K562 (cell line): ENCODE measurements around the gene RET. TPM values are rescaled to one million over a fixed set of nuclear protein-coding genes. Genes with fewer than 3 reads are reported as not detected.

Source experiments
- AFF4 ChIP-seq: sonication (generic); formaldehyde crosslinking; IDR thresholded peaks from 2 replicates; pipeline ENCODE4 v1.8.0; 2023; ENCODE audit warnings: mild to moderate bottlenecking, missing genetic modification reagents
- ARID1B ChIP-seq: fragments of 450-650 bp; IDR thresholded peaks from 2 replicates; pipeline ENCODE4 v1.6.1; 2016; ENCODE audit warnings: antibody characterized with exemption, mild to moderate bottlenecking, inconsistent platforms
- CHD4 ChIP-seq: fragments of 200-600 bp; sonication (generic); IDR thresholded peaks from 3 replicates; pipeline ENCODE4 v1.6.1; 2012; ENCODE audit warnings: low read depth, mild to moderate bottlenecking, mixed read lengths, low read length, inconsistent platforms; ENCODE audit not compliant: insufficient read depth, insufficient replicate concordance, poor library complexity, severe bottlenecking
- CREM ChIP-seq: IDR thresholded peaks from 2 replicates; pipeline ENCODE4 v1.6.1; 2014; ENCODE audit warnings: antibody characterized with exemption, low read depth
- CSDE1 ChIP-seq, 2 experiments: fragments of 450-650 bp; IDR thresholded peaks; 2 replicates each; pipeline ENCODE4 v1.6.1; 2016; ENCODE audit warnings: mild to moderate bottlenecking in 1 of 2
- E2F6 ChIP-seq, 2 experiments: IDR thresholded peaks; 2 replicates each; pipeline ENCODE4 v1.6.1; 2011; ENCODE audit warnings: borderline replicate concordance in 1 of 2, control low read depth in 1 of 2, low read depth in 1 of 2, low read length in 1 of 2, mild to moderate bottlenecking in 1 of 2, mixed read lengths in 1 of 2, moderate library complexity in 1 of 2; ENCODE audit not compliant: insufficient read depth in 1 of 2, insufficient read length in 1 of 2, poor library complexity in 1 of 2, severe bottlenecking in 1 of 2; ENCODE audit errors: extremely low read depth in 1 of 2
- EZH2 ChIP-seq: IDR thresholded peaks from 2 replicates; pipeline ENCODE4 v1.6.1; 2012; ENCODE audit warnings: low read depth, mild to moderate bottlenecking, inconsistent platforms, low read length, borderline replicate concordance
- GTF2F1 ChIP-seq: IDR thresholded peaks from 2 replicates; pipeline ENCODE4 v1.6.1; 2011; ENCODE audit warnings: low read depth, low read length, improper control_type of control experiment
- KHSRP ChIP-seq: fragments of 450-650 bp; IDR thresholded peaks from 2 replicates; pipeline ENCODE4 v1.6.1; 2017
- NFE2L1 ChIP-seq: fragments of 450-650 bp; IDR thresholded peaks from 2 replicates; pipeline ENCODE4 v1.6.1; 2016; ENCODE audit warnings: missing genetic modification characterization, low read depth, mild to moderate bottlenecking, missing compliant biosample characterization, moderate library complexity, borderline replicate concordance
- NFIX ChIP-seq: fragments of 250-450 bp; sonication (Bioruptor Pico); IDR thresholded peaks from 2 replicates; pipeline ENCODE4 v1.4.0; 2020; ENCODE audit warnings: low read depth, mild to moderate bottlenecking, moderate library complexity
- NR2C2 ChIP-seq, 2 experiments: fragments of 200-800 bp in 1 of 2; sonication (Bioruptor generic) in 1 of 2; sonication (generic) in 1 of 2; formaldehyde crosslinking in 1 of 2; IDR thresholded peaks; 2 replicates each; pipeline versions ENCODE4 v1.6.1 to v1.8.0; 2016 to 2022; ENCODE audit warnings: mild to moderate bottlenecking in 1 of 2, missing compliant biosample characterization in 1 of 2, missing genetic modification characterization in 1 of 2, missing genetic modification reagents in 1 of 2
- PHF8 ChIP-seq: fragments of 200-600 bp; sonication (generic); IDR thresholded peaks from 2 replicates; pipeline ENCODE4 v1.6.1; 2012; ENCODE audit warnings: mixed run types, mild to moderate bottlenecking, inconsistent platforms, low read length, moderate library complexity, borderline replicate concordance
- PTBP1 ChIP-seq: fragments of 200-400 bp; formaldehyde crosslinking; IDR thresholded peaks from 2 replicates; pipeline ENCODE4 v1.6.1; 2017; ENCODE audit warnings: low read depth, low read length
- PTRF ChIP-seq: fragments of 450-650 bp; IDR thresholded peaks from 2 replicates; pipeline ENCODE4 v1.6.1; 2016; ENCODE audit warnings: mild to moderate bottlenecking, missing genetic modification characterization, missing compliant biosample characterization
- RAD21 ChIP-seq, 2 experiments: fragments of 250-450 bp in 1 of 2; fragments of 450-650 bp in 1 of 2; sonication (Bioruptor Pico) in 1 of 2; formaldehyde crosslinking in 1 of 2; IDR thresholded peaks in 1 of 2; conservative IDR thresholded peaks in 1 of 2; 2 replicates each; pipeline versions ENCODE4 v1.4.0 to v1.8.0; 2020 to 2022; ENCODE audit warnings: mild to moderate bottlenecking in 2 of 2, moderate library complexity in 1 of 2
- TFAM ChIP-seq: fragments of 250-450 bp; sonication (Bioruptor Pico); conservative IDR thresholded peaks from 2 replicates; pipeline ENCODE4 v1.5.0; 2021; ENCODE audit warnings: mild to moderate bottlenecking, moderate library complexity
- polyA plus RNA-seq, 8 experiments: library from polyadenylated mRNA; depleted of rRNA in 4 of 8; stranded (reverse) in 5 of 8; unstranded in 3 of 8; fragments of >200 nt; fragmentation: Nextera tagmentation in 2 of 8; fragmentation: Illumina TruSeq in 1 of 8; extraction: Ambion mirVana in 2 of 8; extraction: Trizol in 1 of 8; gene quantifications; 2 replicates each; pipeline versions ENCODE4 v1.2.1 to v1.2.3, GENCODE V29; 2011 to 2014; ENCODE audit warnings: inconsistent platforms in 1 of 8, missing spikeins in 1 of 8
- total RNA-seq, 7 experiments: library from RNA; depleted of rRNA in 6 of 7; stranded (reverse); fragments of >200 nt in 6 of 7; fragmentation: Illumina TruSeq in 2 of 7; extraction: Trizol in 2 of 7; gene quantifications; 2 replicates each; pipeline versions ENCODE4 v1.2.1 to v1.2.3, GENCODE V29; 2011 to 2021; ENCODE audit warnings: low replicate concordance in 1 of 7
- TF ChIP-seq, protein P1 (sequence below): fragments of 250-450 bp; sonication (Bioruptor Pico); IDR thresholded peaks from 2 replicates; pipeline ENCODE4 v1.8.0; 2022; ENCODE audit warnings: moderate library complexity, mild to moderate bottlenecking, inconsistent platforms
- TF ChIP-seq, protein P2 (sequence below): sonication (generic); formaldehyde crosslinking; IDR thresholded peaks from 2 replicates; pipeline ENCODE4 v1.8.1; 2022; ENCODE audit warnings: missing genetic modification reagents

RET gene
- total and polyA plus RNA-seq, 9 of the 15 experiments (the other 6 are each of a cell fraction or from before 2014, with no cell fraction given): 0.04 to 0.05 TPM; not detected in 7

GRCh38 chr10:43105102-43105955, 28.5 kb downstream of the RET start (continued):
- TF ChIP-seq TFAM (no peak), NFIX (CRISPR knock-in tag) (no peak), GTF2F1 (0 out of 2 replicates have a peak, but pooled peaks have one; percentile 46), RAD21 (CRISPR knock-in tag; conservative IDR thresholded peaks at IDR 0.05 in 1 of 2, IDR thresholded peaks at IDR 0.05 in 1 of 2) (peak; percentile 92 to 98), AFF4 (no peak), CHD4 (no peak), ARID1B (no peak), CREM (peak; percentile 49; the same call in 1 of the 2 replicates), KHSRP (no peak), PTBP1 (no peak), EZH2 (no peak), PHF8 (no peak), PTRF (tag) (no peak), NR2C2 (CRISPR knock-in tag; IDR thresholded peaks at IDR 0.05) (0 out of 2 replicates have a peak, but pooled peaks have one; percentile 29), NR2C2 (tag; IDR thresholded peaks at IDR 0.05) (no peak), E2F6 (IDR thresholded peaks at IDR 0.05; ENCODE audit: borderline replicate concordance in 1 of 2, extremely low read depth in 1 of 2, insufficient read depth in 1 of 2, insufficient read length in 1 of 2, low read depth in 1 of 2, low read length in 1 of 2, poor library complexity in 1 of 2, severe bottlenecking in 1 of 2) (peak in 1 of 2 experiments; percentile 11), CSDE1 (IDR thresholded peaks at IDR 0.05) (no peak), NFE2L1 (tag) (no peak)
- TF ChIP-seq, protein P1, sequence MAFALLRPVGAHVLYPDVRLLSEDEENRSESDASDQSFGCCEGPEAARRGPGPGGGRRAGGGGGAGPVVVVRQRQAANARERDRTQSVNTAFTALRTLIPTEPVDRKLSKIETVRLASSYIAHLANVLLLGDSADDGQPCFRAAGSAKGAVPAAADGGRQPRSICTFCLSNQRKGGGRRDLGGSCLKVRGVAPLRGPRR (CRISPR knock-in tag): no peak
- TF ChIP-seq, protein P2, sequence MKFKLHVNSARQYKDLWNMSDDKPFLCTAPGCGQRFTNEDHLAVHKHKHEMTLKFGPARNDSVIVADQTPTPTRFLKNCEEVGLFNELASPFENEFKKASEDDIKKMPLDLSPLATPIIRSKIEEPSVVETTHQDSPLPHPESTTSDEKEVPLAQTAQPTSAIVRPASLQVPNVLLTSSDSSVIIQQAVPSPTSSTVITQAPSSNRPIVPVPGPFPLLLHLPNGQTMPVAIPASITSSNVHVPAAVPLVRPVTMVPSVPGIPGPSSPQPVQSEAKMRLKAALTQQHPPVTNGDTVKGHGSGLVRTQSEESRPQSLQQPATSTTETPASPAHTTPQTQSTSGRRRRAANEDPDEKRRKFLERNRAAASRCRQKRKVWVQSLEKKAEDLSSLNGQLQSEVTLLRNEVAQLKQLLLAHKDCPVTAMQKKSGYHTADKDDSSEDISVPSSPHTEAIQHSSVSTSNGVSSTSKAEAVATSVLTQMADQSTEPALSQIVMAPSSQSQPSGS (CRISPR knock-in tag): no peak
